A204.1 (cell line): ENCODE measurements around the gene MESP2.
"Not testable (repeated sequence)": the region's sequence is repeated elsewhere in the genome, so short reads cannot be mapped to it uniquely, and the experiment has no call there.

Experiments used
- FAIRE-seq: peaks from 2 replicates; lab custom pipeline; 2012; peaks lifted over from hg19 to GRCh38; lab: Jason Lieb, UNC

MESP2 gene

DNA sequence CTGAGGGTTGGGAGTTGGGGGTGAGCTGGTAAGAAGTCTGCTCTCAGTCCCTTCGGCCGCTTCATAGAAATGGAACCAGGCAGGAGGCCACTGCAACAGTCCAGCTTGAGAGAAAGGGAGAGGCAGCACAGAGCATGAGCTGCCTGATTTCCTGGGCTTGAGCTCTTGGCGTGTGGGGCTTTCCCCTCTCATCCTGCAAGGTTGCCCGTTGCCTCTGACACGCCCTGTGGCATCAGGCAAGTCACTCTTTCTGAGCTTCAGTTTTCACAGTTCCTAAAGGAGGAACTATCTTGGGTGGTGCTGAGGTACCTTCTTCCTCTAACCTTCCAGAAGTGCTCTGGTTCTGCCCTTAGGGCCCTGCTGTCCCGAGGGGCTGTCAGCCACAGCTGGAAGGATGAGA, 4.9 kb downstream of the MESP2 start:
- no peak for FAIRE-seq

DNA sequence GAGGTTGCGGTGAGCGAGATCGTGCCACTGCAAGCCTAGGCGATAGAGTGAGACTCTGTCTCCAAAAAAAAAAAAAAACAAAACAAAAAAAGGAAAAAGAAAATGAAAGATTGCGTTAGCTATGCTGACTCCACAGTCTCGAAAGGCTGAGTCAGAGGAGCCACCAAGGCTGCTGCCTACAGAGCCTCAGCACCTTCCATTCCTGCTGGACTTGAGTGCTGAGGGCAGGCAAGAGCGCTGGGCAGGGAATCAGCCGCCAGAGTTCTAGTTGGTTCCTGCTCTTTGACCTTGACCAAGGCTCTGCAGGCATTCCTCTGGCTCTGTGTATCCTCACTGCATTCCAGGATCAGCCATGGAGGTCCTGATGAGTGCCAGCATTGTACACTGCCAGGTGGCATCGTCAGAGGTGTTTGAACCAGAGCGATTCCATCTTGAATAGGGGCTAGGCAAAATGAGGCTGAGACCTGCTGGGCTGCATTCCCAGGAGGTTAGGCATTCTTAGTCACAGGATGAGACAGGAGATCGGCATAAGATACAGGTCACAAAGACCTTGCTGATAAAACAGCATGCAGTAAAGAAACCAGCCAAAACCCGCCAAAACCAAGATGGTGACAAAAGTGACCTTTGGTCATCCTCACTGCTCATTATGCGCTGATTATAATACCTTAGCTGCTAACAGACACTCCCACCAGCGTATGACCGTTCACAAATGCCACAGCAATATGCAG, 5.9 kb downstream of the MESP2 start:
- FAIRE-seq, result no peak

DNA sequence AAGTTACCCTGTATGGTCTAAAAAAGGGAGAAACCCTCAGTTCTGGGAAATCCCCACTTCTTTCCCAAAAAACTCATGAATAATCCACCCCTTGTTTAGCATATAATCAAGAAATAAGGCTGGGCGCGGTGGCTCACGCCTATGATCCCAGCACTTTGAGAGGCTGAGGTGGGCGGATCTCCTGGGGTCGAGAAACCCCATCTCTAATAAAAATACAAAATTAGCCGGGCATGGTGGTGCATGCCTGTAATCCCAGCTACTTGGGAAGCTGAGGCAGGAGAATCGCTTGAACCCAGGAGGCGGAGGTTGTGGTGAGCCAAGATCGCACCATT, 6.5 kb downstream of the MESP2 start:
- FAIRE-seq, result not testable (repeated sequence)

DNA sequence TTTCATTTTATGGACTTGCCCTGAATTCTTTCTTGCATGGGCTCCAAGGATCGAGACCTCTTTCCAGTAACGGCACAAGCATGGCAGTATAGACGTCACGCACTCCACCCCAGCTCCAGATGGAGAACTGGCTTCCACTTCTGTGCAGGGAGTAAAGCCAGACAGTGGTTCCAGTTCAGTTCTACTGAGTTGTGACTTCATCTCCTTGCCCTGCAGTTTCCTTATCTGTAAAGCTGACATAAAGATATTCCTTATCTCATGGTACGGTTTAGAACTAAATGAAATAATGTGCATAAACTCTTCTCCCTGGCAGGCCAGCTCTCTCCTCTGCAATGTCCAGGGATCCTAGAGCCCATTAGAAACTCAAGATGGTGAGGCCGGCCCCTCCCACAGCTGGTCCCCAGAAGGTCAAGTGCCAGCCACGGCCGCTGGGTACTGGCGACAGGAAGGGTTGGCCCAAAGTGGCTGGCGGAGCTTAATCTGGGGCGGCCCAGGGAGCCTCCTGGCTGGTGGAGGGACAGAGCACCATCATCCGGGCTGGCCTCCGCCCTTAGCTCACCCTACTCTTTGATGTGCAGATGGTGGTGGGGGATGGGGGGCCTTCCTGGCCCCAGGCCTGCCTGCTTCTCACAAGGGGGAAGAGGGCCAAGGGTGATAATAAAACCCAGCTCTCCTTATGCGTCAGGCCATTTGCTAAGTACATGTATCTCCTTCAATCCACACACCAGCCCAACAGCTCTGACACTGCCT, 7.2 kb downstream of the MESP2 start:
- no peak for FAIRE-seq

DNA sequence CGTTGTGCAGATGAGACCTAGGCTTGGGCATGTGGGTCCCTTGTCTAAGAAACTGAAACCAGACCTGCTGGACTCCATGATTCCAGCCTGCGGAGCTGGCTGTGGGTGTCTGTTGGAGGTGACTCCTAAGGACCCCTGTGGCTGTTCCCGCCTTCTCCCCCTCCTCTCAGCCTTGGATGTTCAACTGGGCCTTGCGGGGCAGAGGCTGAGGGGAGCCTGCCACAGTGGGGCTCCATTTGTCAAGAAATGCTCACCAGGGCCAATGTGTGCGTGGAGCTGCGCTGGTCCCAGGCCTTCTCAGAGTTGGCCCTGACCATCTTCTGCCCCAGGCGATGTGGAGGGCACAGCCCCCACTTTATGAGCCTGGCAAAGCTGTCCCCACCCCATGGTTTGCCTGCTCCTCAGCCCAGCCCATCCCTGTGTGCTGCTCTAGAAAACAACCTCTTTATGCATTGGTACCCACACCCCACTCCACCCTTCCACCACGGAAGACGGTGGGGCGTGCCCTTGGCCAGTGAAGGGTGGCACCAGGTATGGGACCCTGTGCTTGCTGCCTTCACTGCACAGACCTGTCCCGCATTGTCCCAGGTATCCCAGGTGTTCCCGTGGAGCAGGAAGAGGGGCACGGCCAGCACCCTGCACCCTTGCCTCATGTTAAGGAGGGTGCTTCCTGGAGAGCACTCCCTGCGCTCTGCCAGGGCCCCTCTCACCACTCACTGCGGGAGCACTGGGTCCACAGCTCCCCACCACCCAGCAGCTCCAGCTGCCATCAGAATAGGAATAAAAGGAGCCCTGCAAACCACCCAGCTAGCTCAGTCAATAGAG, 7.9 kb downstream of the MESP2 start:
- FAIRE-seq, result no peak

DNA sequence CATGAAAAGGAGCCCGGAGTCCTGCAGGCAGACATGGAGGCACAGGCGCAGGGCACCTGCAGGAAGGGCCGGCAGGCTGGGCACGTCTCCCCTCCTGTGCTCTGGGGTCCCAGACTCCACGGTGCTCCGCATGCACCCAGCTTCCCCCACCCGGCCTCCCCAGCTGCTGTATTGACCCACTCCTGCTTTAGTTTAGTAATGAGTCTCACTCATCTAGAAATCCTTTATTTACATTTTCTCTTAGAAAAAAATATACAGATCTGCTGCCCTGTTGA, 8.5 kb downstream of the MESP2 start:
- no peak for FAIRE-seq

DNA sequence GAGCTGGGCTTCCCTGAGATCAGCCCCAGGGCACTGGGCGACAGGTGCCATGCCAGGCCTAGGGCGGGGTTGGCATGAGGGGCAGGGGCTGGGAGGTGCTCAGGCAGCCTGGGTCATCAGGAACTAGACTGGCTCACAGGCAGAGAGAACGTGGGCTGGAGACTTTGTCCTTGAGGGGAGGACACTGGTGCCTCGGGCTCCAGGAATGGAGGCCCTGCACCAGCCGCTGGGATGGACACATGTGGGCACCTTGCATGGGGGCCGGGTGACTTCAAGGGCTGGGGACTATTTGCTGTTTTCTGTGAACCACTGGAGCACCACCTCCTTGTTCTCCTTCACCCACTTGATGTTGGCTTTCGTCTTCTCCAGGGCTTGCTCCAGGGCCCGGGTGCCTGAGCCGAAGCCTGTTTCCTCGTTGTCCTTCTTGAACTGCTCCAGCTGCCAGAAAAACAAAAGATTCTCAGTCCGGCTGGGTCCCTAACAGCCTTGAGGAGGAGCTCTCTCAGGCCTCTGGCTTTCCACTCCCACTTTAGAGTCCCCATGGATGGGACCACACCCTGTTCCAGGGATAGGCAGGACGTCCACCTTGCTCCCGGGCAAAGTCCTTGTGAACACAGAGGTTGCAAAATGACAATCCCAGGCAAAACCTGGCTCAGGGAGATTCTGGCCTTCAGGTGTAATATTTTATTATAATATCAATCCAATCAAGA, 9.1 kb downstream of the MESP2 start:
- FAIRE-seq, result no peak

DNA sequence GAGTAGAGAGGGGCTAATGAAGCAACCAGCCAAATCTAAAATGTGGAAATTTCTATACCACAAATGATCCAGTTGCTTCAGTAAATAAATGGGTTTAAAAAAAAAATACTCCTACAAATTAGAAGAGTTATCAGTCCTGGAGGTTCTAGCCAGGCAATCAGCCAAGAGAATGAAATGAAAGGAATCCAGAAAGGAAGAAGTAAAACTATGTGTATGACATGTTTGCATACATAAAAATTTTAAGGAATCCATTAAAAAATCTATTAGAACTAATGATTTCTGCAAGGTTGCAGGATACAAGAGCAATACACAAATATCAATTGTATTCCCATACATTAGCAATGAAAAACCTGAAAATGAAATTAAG, 9.6 kb downstream of the MESP2 start:
- FAIRE-seq, result no peak

DNA sequence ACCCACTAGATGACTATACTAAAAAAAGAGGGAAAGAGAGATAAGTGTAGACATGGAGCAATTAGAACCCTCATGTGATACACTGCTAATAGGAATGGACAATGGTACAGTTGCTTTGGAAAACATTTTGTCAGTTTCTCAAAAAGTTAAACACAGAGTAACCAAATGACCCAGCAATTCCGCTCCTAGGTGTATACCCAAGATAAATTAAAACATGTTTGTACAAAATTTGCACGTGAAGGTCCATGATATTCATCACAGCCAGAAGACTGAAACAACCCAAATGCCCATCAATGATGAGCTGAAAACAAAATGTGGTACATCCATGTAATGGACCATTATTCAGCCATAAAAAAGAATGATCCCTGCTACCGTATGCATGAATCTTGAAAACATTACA, 11.8 kb downstream of the MESP2 start:
- no peak for FAIRE-seq

DNA sequence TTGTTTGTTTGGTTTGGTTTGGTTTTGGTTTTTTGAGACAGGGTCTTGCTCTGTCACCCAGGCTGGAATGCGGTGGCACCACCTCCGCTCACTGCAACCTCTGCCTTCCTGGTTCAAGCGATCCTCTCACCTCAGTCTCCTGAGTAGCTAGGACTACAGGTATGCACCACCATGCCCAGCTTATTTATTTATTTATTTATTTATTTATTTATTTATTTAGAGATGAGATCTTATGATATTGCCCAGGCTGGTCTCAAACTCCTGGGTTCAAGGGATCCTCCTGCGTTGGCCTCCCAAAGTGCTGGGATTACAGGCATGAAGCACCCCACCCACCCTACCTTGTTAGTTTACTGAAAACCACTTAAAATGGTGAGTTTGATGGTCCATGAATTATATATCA, 12.5 kb downstream of the MESP2 start:
- not testable (repeated sequence) for FAIRE-seq

DNA sequence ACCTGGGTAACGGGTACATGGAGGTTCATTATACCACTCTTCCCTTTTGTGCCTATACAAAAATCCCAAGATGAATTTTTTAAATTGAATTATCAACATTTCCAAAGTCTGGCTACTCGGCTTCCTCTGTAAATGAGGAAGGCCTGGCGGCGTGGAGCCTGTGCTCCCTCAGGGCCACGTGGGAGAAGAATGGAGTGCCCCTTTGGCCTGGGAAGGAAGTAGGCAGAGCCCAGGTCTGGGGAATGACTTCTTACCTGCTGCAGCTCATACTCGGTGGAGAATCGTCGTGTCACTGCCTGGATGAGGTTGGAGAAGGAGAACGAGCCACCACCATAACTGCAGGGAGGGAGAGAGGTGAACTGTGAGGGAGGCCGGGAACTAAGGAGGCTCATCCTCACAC, 14.1 kb downstream of the MESP2 start:
- no peak for FAIRE-seq

DNA sequence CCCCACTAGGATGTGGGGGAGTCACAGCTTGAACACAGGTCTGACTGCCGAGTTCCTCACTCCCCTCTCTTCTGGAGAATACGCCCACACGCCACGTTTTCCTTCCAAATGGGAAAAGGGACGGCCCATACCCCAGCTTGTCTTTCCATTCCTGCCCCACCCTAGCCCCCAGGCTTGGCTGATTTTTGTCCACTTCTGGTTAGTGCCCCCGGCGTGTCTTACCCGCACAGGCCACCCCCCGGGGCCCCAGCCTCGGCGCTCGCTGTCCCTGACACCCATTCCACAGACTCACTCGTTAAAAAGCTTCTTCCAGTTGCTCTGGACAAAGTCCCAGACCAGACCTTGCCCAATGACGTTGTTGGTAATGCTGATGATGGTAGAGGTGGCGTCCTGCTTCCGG, 14.5 kb downstream of the MESP2 start:
- no peak for FAIRE-seq

DNA sequence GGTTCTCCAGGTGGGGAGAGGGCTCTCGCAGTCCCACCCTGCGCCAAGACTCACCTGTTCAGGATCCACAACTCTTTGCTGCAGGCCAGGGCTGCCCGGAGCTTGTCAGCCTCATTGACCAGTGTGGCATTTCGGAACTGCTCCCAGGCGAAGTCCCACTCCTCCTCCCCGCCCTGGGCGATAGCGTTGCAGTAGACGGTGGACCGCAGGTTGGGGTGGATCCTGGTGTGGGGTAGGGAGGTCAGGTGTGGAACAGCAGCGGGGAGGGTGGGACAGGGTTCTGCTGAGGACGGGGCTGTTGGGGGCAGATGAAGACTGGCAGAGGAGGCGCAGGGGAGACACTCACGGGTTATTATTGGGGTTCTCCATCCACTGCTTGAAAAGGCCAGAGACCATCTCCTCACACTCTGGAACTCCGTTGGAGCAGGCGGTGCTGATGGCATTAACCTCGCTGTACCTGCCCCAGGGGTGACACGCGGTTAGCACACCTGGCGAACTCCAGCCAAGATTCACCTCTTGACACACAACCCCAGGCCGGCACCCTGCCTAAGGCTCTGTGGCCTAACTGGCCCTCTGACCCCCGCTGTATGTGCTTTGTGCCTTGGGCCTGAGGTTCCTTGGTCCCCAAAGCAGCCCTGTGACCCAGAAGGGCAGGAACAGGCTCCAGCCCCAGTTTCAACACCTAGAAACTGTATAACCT, 16.1 kb downstream of the MESP2 start:
- FAIRE-seq, result no peak

DNA sequence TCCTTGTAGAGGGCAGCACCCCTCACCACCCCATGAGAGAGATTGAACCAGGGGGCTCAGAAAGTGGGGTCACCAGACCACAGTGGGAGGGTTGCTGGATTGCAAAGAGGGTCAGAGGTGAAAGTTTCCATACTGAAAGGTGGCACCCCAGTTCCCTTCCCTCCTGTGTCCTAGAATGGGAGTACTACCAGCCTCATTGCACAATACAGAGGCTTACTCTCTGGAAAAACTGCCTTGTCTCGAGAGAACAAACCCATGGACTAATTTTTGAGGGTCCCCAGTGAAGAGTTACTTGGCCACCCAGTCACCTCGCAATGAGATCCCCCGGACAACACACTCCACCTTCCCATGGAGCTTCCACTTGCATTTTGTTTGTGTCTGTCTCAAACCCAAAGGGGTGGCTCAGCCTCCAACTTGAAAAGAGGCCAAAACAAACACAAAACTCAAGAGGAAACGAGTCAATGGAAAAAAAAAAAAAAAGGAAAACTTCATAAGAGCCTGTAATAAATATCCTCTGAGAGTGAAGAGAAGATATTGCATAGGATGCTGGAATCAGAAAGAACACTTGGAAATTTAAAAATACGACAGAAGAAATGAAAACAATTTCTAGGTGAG, 18.6 kb downstream of the MESP2 start:
- FAIRE-seq, result no peak

DNA sequence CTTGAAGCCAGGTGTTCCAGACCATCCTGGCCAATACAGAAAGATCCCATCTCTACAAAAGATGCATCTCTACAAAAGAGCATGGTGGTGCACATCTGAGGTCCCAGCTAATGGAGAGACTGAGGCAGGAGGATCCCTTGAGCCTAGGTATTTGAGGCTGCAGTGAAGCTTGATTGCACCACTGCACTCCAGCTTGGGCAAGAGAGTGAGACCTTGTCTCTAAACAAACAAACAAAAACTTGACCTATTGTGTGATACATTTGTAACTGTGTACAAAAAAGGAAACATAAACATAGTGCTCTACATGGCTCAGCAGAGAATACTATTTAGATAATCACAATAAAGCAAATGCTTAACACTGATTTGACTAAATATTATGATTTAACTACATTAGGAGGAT, 19.9 kb downstream of the MESP2 start:
- no peak for FAIRE-seq

DNA sequence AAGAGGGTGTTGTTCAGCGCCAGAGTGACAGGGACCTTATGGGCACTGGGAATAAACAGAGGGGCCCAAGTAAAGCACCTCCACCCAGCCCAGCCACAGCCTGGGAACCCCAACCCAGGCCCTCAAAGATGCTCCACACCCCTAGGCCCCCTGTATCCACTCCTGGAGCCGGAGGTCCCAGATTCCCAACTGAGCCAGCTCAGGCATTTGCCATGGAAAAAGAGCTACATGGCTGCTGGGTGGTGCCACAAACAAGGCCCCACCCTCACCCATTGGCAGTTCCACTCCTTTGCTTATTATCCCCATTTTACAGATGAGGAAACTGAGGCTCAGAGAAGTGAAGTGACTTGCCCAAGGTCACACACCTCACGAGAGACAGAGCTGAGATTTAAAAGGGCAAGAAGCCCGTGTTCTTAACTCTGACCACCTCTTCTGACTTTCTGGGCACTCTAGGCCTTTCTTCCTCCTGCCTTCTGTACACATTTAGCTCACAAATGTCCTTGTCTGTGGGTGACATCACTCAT, 21.6 kb downstream of the MESP2 start:
- no peak for FAIRE-seq

DNA sequence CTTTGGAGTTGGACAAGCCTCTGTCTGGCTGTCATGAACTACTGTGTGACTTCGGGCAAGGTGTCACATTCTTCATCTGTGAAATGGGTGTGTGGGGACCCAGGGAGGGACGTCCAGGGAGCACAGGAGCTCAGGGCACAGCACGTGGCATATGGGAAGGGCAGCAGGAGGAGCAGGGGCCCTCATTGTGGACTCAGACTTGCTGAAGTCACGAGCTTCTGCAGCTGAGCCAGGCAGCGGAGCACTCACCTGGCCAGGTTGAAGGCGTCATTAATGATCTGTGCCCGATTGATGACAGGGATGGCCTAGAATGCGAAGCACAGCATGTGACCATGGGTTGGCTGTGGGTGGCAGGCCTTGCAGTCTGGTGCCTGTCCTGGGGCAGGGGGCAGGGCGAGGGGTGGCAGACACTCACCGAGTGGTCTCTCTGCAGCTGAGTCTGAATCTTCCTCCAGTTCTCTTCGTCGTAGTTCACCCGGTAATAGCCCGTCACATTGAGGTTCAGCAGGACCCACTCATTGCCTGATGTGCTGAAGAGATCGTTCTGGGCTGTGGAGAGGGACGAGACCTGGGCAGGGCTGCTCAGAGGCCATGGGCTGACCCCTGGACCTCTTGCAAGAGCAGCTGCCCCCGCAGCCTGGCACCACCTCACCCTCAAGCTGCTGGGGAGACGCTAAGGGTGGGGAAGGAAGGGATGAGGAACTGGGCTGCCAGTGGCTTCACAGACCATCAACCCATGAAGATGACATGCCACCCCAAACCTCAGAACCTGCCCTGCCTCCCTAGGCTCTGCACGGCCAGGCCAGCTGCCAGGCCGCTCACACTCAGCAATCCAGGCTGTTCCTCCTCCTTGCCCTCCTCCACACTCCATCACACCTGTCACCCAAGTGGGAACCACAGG, 23.1 kb downstream of the MESP2 start:
- FAIRE-seq, result no peak

DNA sequence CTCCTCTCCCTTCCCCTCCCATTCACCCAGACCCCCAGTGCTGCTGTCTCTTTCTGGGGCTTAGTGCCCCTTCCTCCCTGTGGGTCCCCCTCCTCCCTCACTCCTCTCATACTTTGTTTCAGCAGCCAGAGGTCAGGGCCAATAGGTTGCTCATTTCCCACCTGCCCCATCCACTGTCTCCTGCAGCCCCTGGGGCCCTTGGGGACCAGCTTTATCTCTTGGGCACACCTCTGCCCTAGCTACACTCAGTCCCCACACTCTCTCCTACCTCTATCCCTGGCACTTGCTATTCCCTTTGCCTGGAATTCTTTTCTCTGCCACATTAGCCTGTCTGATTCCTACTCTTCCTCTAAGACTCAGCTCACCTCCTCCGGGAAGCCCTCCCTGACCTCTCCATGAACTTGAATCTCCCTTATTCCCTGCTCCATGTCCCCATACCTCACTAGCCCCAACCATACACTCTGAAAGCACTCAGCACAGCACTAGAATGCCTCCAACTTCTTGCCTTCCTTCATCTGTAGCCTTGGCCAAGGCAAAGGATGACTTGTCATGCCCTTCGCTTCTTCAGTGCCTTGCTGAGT, 23.9 kb downstream of the MESP2 start:
- FAIRE-seq, result no peak

DNA sequence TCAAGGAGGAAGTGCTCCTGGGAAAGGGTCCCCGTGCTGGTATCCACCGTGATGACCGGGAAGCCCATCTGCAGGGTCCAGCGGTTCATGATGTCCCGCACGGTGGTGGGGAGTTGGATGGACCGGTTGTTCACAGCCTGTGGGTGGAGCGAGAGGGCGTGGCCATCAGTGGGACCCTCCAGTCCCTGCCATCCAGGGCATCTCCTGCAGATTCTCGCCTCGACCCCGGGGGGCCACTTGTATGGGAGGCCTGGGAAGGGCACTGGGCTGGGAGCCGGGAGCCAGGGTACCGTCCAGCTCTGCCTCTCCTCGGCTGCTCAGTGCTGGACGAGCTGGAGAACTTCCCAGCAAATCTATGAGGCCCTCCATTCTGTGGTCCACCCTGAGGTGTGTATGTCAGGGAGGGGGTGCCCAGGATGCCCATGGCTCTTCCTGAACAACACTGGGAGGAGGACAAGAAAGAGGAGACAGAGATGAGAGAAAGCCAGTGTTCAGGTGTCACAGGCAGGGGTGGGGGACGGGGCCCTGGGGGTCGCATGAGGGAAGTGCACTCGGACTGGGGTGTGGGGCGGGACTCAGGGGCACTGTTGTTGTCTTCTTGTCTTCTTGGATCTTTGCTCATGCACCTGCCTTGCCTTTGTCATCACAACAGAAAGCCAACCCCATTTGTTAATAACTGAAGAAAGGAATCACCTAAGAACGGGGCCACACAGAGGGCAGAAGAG, 25.5 kb downstream of the MESP2 start:
- no peak for FAIRE-seq
